HCT116 (cell line): Measurements from ENCODE around the gene UBL4B. TPM values are rescaled to one million over a fixed set of nuclear protein-coding genes. Genes with fewer than 3 reads are reported as not detected.

Experiments
- ATAC-seq: fragments of 200-7000 bp; cut with Tn5 transposase; 2 replicates; pipeline ENCODE4 v1.9.1; 2020; ENCODE audit warnings: mild to moderate bottlenecking, moderate library complexity
- BruUV-seq: library from RNA; stranded (reverse); fragments of 400-500 nt; replicated peaks from 2 replicates; lab custom pipeline; 2021; lab: Mats Ljungman, UMichigan
- CTCF ChIA-PET: fragments of 300-600 bp; sonication (Branson Sonifier 250); formaldehyde crosslinking; loops from one replicate; lab custom pipeline; 2021; ENCODE audit warnings: antibody characterized with exemption; lab: Charles Lee
- POLR2A ChIA-PET: fragments of 300-600, 350-600 bp; sonication (Branson Sonifier 250); formaldehyde crosslinking; loops from one replicate; lab custom pipeline; 2021; ENCODE audit warnings: antibody characterized with exemption; lab: Charles Lee
- RAD21 ChIA-PET, 2 experiments: fragments of 300-600 bp; sonication (Branson Sonifier 250); formaldehyde crosslinking; loops; one replicate each; lab custom pipeline; 2023; ENCODE audit warnings: low total read pairs in 2 of 2; ENCODE audit not compliant: uncharacterized antibody in 2 of 2, unreplicated experiment in 2 of 2, low non-redundant PET in 1 of 2; lab: Charles Lee
- DNase-seq: peaks from one replicate; pipeline ENCODE4 v3.0.0-alpha.2; 2010; ENCODE audit warnings: low read depth, low spot score
- H2AFZ ChIP-seq: fragments of 200-600 bp; shearing (Covaris generic), sonication (generic); 2 replicates; pipeline ENCODE4 v1.6.1; 2017; ENCODE audit warnings: low read depth, mixed run types, mixed read lengths, antibody characterized with exemption, low read length; ENCODE audit not compliant: poor library complexity, severe bottlenecking
- H3K27ac ChIP-seq: 2 replicates; pipeline ENCODE4 v1.5.1; 2012; ENCODE audit warnings: low read depth, low read length
- H3K27me3 ChIP-seq: fragments of 200-600 bp; sonication (generic); 2 replicates; pipeline ENCODE4 v1.6.1; 2016; ENCODE audit warnings: mixed run types, low read length, mixed read lengths; ENCODE audit not compliant: insufficient read depth
- H3K36me3 ChIP-seq, 2 experiments: fragments of 200-500 bp in 1 of 2; fragments of 200-600 bp in 1 of 2; sonication (Bioruptor generic) in 1 of 2; sonication (generic) in 1 of 2; 2 replicates each; pipeline versions ENCODE4 v1.5.1 to v1.6.1; 2014 to 2016; ENCODE audit warnings: low read length in 2 of 2, inconsistent platforms in 1 of 2, mixed read lengths in 1 of 2, mixed run types in 1 of 2; ENCODE audit not compliant: insufficient read depth in 2 of 2, control insufficient read depth in 1 of 2
- H3K4me1 ChIP-seq, 2 experiments: fragments of 200-600 bp in 1 of 2; sonication (generic) in 1 of 2; 2 replicates each; pipeline versions ENCODE4 v1.5.1 to v1.6.1; 2012 to 2017; ENCODE audit warnings: low read length in 2 of 2, inconsistent platforms in 1 of 2, mild to moderate bottlenecking in 1 of 2, mixed read lengths in 1 of 2, mixed run types in 1 of 2, moderate library complexity in 1 of 2; ENCODE audit not compliant: insufficient read depth in 2 of 2, control insufficient read depth in 1 of 2
- H3K4me2 ChIP-seq: fragments of 200-600 bp; sonication (generic); 2 replicates; pipeline ENCODE4 v1.6.1; 2017; ENCODE audit warnings: mixed run types, low read length, mixed read lengths
- H3K4me3 ChIP-seq, 2 experiments: fragments of 200-600 bp in 1 of 2; sonication (generic) in 1 of 2; replicated peaks in 1 of 2; 2 replicates each; pipeline ENCODE4 v1.5.1; 2011 to 2016; ENCODE audit warnings: low read length in 2 of 2, control low read depth in 1 of 2, low read depth in 1 of 2, mild to moderate bottlenecking in 1 of 2, mixed read lengths in 1 of 2, mixed run types in 1 of 2
- H3K79me2 ChIP-seq: fragments of 200-600 bp; sonication (generic); 2 replicates; pipeline ENCODE4 v1.6.1; 2017; ENCODE audit warnings: mild to moderate bottlenecking, mixed run types, low read length, moderate library complexity, mixed read lengths; ENCODE audit not compliant: insufficient read depth
- H3K9ac ChIP-seq: fragments of 200-600 bp; sonication (generic); 2 replicates; pipeline ENCODE4 v1.6.1; 2016; ENCODE audit warnings: low read length, mixed read lengths
- H3K9me2 ChIP-seq: fragments of 200-600 bp; sonication (generic), shearing (Covaris generic); 2 replicates; pipeline ENCODE4 v1.6.1; 2017; ENCODE audit warnings: mixed run types, mild to moderate bottlenecking, moderate library complexity; ENCODE audit not compliant: insufficient read depth
- H3K9me3 ChIP-seq, 2 experiments: fragments of 200-500 bp in 1 of 2; fragments of 200-600 bp in 1 of 2; sonication (Bioruptor generic) in 1 of 2; sonication (generic) in 1 of 2; 2 replicates each; pipeline ENCODE4 v1.6.1; 2014 to 2017; ENCODE audit warnings: low read length in 2 of 2, mixed read lengths in 2 of 2, inconsistent platforms in 1 of 2, low read depth in 1 of 2, mild to moderate bottlenecking in 1 of 2, mixed run types in 1 of 2, moderate library complexity in 1 of 2; ENCODE audit not compliant: control insufficient read depth in 1 of 2, insufficient read depth in 1 of 2
- H4K20me1 ChIP-seq: fragments of 200-600 bp; sonication (generic), shearing (Covaris generic); 2 replicates; pipeline ENCODE4 v1.6.1; 2017; ENCODE audit warnings: mixed run types, mild to moderate bottlenecking, moderate library complexity; ENCODE audit not compliant: insufficient read depth
- CEBPB ChIP-seq: IDR thresholded peaks from 2 replicates; pipeline ENCODE4 v1.6.1; 2012; ENCODE audit warnings: low read depth
- EGR1 ChIP-seq: IDR thresholded peaks from 2 replicates; pipeline ENCODE4 v1.6.1; 2012; ENCODE audit warnings: low read depth
- ELF1 ChIP-seq: IDR thresholded peaks from 2 replicates; pipeline ENCODE4 v1.6.1; 2012; ENCODE audit warnings: low read depth, borderline replicate concordance
- EZH2 ChIP-seq: fragments of 200-600 bp; sonication (generic); IDR thresholded peaks from 2 replicates; pipeline ENCODE4 v1.6.1; 2017; ENCODE audit warnings: antibody characterized with exemption, mixed run types
- EZH2phosphoT487 ChIP-seq: fragments of 200-600 bp; IDR thresholded peaks from 2 replicates; pipeline ENCODE4 v1.6.1; 2018; ENCODE audit warnings: antibody characterized with exemption, borderline replicate concordance
- FOSL1 ChIP-seq: IDR thresholded peaks from 2 replicates; pipeline ENCODE4 v1.6.1; 2012; ENCODE audit warnings: low read depth
- MAX ChIP-seq: IDR thresholded peaks from 2 replicates; pipeline ENCODE4 v1.6.1; 2012
- POLR2A ChIP-seq: IDR thresholded peaks from 2 replicates; pipeline ENCODE4 v1.7.0; 2011; ENCODE audit warnings: borderline replicate concordance; ENCODE audit not compliant: insufficient read depth, insufficient read length; ENCODE audit errors: extremely low read depth
- RAD21 ChIP-seq: IDR thresholded peaks from 2 replicates; pipeline ENCODE4 v1.6.1; 2012; ENCODE audit warnings: low read depth, mild to moderate bottlenecking
- REST ChIP-seq: IDR thresholded peaks from 2 replicates; pipeline ENCODE4 v1.6.1; 2012; ENCODE audit warnings: low read depth
- SIN3A ChIP-seq: IDR thresholded peaks from 2 replicates; pipeline ENCODE4 v1.6.1; 2012; ENCODE audit warnings: low read depth
- TCF7L2 ChIP-seq: IDR thresholded peaks from 2 replicates; pipeline ENCODE4 v1.7.0; 2011; ENCODE audit warnings: borderline replicate concordance, inconsistent platforms; ENCODE audit not compliant: insufficient read depth, insufficient read length; ENCODE audit errors: extremely low read depth
- ZBTB33 ChIP-seq: IDR thresholded peaks from 2 replicates; pipeline ENCODE4 v1.6.1; 2011; ENCODE audit warnings: mild to moderate bottlenecking, low read length, moderate library complexity; ENCODE audit not compliant: insufficient replicate concordance; ENCODE audit errors: extremely low read depth
- intact Hi-C: fragments of 100-400 bp; cut with micrococcal nuclease; formaldehyde crosslinking; loops from 2 replicates; pipeline ENCODE4 v1.10.0; 2022
- total RNA-seq: library from RNA; stranded (reverse); gene quantifications from one replicate; pipeline ENCODE4 v1.2.1, GENCODE V29; 2021; ENCODE audit not compliant: unreplicated experiment

The UBL4B gene
- total RNA-seq, 1 experiment from 2014 or later, result 0.57 TPM

GRCh38 chr1:110069404-110070281 lies 42.6 kb upstream of the UBL4B start:
- BruUV-seq, result no TSS peak
- Histone ChIP-seq H3K9ac (no peak overlapping the region), H3K9me2 (no peaks in the 10 kb centered on the region), H3K9me3 (no peaks in the 10 kb centered on the region), H3K36me3 (no peaks in the 10 kb centered on the region), H4K20me1 (no peaks in the 10 kb centered on the region), H3K79me2 (no peaks in the 10 kb centered on the region), H3K4me3 (no peak overlapping the region), H3K27ac (no peak overlapping the region), H3K27me3 (no peaks in the 10 kb centered on the region), H3K4me1 (no peaks in the 10 kb centered on the region), H2AFZ (no peak overlapping the region), H3K4me2 (no peak overlapping the region)
- no peak for TF ChIP-seq CEBPB
- no peak for TF ChIP-seq EZH2phosphoT487
- TF ChIP-seq POLR2A, result no peak
- TF ChIP-seq MAX, result no peak
- no peak for TF ChIP-seq ELF1
- no peak for TF ChIP-seq EGR1
- TF ChIP-seq TCF7L2, result no peak
- no peak for ATAC-seq
- CTCF ChIA-PET, result interaction anchor here (0.5 kb wide), 1 partner anchor 1160 kb away, joined by 3 read pairs; no protein-coding TSS in a partner anchor
- RAD21 ChIA-PET, result no interaction called here
- POLR2A ChIA-PET, result no interaction called here
- DNase-seq, result no peak
- intact Hi-C loops, result no loop called here

GRCh38 chr1:110070282-110070669 lies 42.0 kb upstream of the UBL4B start:
- BruUV-seq, result no TSS peak
- H3K9me3 ChIP-seq, result no peaks in the 10 kb centered on the region
- H3K4me3 ChIP-seq, result no peak overlapping the region
- ChIA-PET POLR2A (no interaction called here), CTCF (interaction anchor here (2.0 to 3.6 kb wide), 2 partner anchors 11 to 18 kb away, joined by 5 to 14 read pairs; no protein-coding TSS in a partner anchor), RAD21 (no interaction called here)
- TF ChIP-seq SIN3A (no peak), EZH2 (no peak), ZBTB33 (no peak), CEBPB (no peak), REST (no peak), TCF7L2 (no peak), FOSL1 (no peak), RAD21 (no peak)
- ATAC-seq (no peak), DNase-seq (no peak)
- no peaks in the 10 kb centered on the region for H3K9me2 ChIP-seq
- no peaks in the 10 kb centered on the region for H3K79me2 ChIP-seq
- no peak overlapping the region for H3K27ac ChIP-seq
- H3K9ac ChIP-seq, result no peak overlapping the region
- no peak overlapping the region for H3K4me2 ChIP-seq
- H3K27me3 ChIP-seq, result no peaks in the 10 kb centered on the region
- no peak overlapping the region for H2AFZ ChIP-seq
- no peaks in the 10 kb centered on the region for H3K4me1 ChIP-seq
- intact Hi-C loops, result no loop called here
- no peaks in the 10 kb centered on the region for H3K36me3 ChIP-seq
- H4K20me1 ChIP-seq, result no peaks in the 10 kb centered on the region
